GM12892 (cell line): Measurements from ENCODE around the gene AHR.

Experiments
- POLR2A ChIP-seq: IDR thresholded peaks from 2 replicates; pipeline ENCODE4 v1.6.1; 2011; ENCODE audit warnings: low read depth, low read length, control low read depth
- POLR2AphosphoS5 ChIP-seq: IDR thresholded peaks from 2 replicates; pipeline ENCODE4 v1.6.1; 2011; ENCODE audit warnings: low read depth, low read length, control low read depth
- TAF1 ChIP-seq: IDR thresholded peaks from 2 replicates; pipeline ENCODE4 v1.6.1; 2011; ENCODE audit warnings: low read depth, mild to moderate bottlenecking, control low read depth, low read length, borderline replicate concordance

GRCh38 chr7:17371671-17372524, 73.4 kb downstream of the AHR start:
- no peak for TF ChIP-seq POLR2A
- no peak for TF ChIP-seq POLR2AphosphoS5
- no peak for TF ChIP-seq TAF1
